HG02571 (cell line): ENCODE results near the gene NCAPH2.

ENCODE experiments used
- ATAC-seq: cut with Tn5 transposase; IDR thresholded peaks from one replicate; pipeline ENCODE4 v1.9.1; 2021; ENCODE audit warnings: mild to moderate bottlenecking, moderate library complexity; ENCODE audit not compliant: unreplicated experiment

NCAPH2 gene

GRCh38 chr22:50569041-50569459, 61.0 kb downstream of the NCAPH2 start:
- no peak for ATAC-seq

- ATAC-seq = no peak
Observed at GRCh38 chr22:50569896-50570535, 62.0 kb downstream of the NCAPH2 start.

DNA sequence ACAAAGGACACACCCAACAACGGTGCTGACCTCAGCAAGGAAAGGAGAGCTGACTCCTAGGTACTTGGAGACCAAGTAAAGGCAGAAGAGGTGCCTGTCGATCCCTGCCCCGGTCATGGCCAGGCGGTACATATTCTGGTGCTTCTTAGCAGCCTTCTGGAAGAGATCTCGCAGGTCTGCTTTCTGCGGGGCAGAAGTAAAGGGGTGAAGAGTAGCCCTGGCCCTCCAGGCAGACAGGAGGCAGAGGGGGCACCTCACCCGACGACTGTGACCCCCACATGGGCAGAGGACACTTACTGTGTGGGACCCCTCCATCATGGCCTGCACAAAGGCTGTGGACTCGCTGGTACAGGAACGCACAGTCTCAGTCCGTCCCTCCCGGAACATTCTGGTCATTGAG, 62.8 kb downstream of the NCAPH2 start:
- ATAC-seq = no peak

DNA sequence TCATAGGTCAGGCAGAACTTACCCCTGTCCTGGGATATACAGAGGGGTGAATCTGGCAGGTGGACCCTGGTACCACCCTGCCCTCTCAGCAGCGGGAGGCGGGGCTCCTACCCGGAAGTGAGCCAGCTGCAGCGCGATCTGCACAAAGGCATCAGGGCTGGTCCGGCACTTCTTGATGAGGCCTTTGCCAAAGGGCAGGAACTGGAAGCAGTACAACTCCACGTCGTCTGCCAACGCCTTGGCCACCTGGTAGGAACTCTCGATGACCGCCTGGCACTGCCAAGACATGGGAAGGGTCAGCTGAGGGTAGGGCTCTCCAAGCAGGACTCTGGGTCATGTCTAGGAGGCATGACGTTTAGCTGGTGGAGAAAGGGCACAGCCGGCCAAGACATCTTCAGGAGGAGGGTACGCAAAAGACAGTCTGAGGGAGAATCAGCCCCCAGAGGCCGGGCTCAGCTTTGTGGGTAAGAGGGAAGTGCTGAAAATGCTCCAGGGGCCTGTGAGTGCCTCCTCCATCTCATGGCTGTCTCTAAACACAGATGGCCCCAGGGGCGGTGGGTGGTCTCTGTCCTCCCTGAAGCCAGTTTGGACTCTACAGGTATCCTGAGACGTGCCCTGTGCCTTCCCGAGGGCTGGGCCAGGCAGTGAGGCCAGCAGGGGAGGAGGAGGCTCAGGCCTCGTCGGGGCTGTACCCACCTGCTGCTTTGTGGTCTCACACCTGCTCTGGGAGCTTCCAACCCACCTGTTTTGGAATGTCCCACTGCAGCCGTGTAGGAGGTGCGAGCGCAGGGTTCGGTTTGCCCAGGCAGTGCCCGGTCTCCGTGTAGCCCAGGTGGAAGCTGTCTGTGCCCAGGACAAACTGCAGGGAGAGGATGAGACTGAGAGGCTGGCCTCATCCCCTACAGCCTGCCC, 63.5 kb downstream of the NCAPH2 start:
- no peak for ATAC-seq

- ATAC-seq = no peak
Observed at GRCh38 chr22:50572965-50573364, 64.9 kb downstream of the NCAPH2 start.

DNA sequence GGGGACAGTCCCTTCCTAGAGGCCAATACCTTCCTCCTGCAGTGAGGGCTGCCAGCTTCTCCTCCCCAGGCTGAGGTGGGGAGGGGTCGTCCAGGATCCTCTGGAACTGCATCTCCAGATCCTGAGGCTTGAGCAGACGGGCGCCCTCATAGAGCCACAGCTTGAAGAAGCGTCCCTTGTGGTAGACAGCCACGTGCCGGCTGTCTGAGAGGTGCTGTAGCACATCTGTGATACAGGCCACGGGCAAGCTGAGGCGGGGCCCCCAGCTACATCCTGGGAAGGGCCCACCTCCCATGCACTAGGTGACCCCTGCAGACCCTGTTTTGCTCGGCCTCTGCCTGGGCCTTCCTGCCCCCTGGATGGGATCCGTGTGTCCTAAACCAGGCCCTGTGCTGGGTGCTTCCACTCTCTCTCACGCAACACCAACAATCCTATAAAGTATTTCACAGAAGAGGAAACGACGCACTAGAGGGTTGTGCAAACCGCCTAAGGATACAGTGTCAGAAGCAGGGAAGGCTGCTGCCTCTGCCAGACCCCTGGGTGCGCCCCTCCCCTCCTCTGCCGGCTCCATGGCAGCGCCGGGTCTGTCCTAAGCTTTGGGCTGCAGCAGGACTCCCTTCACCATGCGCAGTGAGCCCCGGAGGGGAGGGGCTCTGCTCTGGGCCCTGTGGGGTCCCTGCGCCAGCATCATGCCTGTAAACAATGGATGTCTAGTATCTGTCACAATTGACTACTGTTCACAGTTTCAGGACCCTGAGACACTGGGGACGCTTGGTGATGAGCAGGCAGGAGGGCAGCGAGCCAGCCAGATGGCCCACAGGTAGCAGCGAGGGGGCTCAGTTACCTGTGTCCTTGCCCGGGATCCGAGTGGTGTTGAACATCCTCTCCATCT, 65.7 kb downstream of the NCAPH2 start:
- no peak for ATAC-seq

DNA sequence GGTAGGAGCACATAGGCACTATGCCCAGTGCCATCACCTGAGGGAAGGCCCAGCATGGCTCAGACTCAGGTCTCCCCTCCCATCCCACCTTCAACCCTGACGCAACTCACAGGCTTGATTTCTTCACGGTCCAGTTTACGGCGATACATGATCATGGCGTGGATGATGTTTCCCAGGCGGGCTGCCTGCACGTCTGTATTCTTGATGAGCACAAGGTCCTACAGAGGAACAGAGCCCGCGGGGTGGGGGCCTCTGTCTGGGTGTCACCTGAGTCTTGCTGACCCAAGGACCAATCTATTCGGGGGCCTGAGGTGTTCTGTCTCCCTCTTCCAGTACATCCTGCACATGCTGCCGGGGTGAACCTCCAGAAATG, 66.3 kb downstream of the NCAPH2 start:
- ATAC-seq = no peak
